Cardiac muscle cell (in vitro differentiated cells and primary cell): Measurements from ENCODE around the gene PLEKHG3. TPM values are rescaled to one million over a fixed set of nuclear protein-coding genes. Genes with fewer than 3 reads are reported as not detected.

ENCODE experiments used
- DNase-seq, 2 donors: peaks; one replicate each; pipeline versions ENCODE4 v3.0.0 to v3.0.0-alpha.2; 2010 to 2017; ENCODE audit warnings: low read depth in 1 of 2, low spot score in 1 of 2
- H3K27ac ChIP-seq: fragments of 200-600 bp; sonication (generic); 2 replicates; pipeline ENCODE4 v1.5.1; 2016
- H3K27me3 ChIP-seq: fragments of 200-600 bp; sonication (generic); 2 replicates; pipeline ENCODE4 v1.6.0; 2016; ENCODE audit warnings: control low read depth
- H3K36me3 ChIP-seq: fragments of 200-600 bp; sonication (generic); 2 replicates; pipeline ENCODE4 v1.5.1; 2016; ENCODE audit warnings: control low read depth
- H3K4me1 ChIP-seq: fragments of 200-600 bp; sonication (generic); 2 replicates; pipeline ENCODE4 v1.8.1; 2017; ENCODE audit warnings: low read depth, mild to moderate bottlenecking, mixed run types
- H3K4me3 ChIP-seq: fragments of 200-600 bp; sonication (generic); 2 replicates; pipeline ENCODE4 v1.5.1; 2016; ENCODE audit warnings: mild to moderate bottlenecking
- H3K9me3 ChIP-seq: fragments of 200-600 bp; sonication (generic); 2 replicates; pipeline ENCODE4 v1.5.1; 2017; ENCODE audit warnings: low read depth, mild to moderate bottlenecking, control low read depth
- polyA plus RNA-seq: library from polyadenylated mRNA; unstranded; fragments of >200 nt; fragmentation: Nextera tagmentation; extraction: Ambion mirVana; gene quantifications from 2 replicates; pipeline ENCODE4 v1.2.1, GENCODE V29; 2016
- total RNA-seq: library from RNA; depleted of rRNA; stranded (reverse); fragments of >200 nt; gene quantifications from 2 replicates; pipeline ENCODE4 v1.2.3, GENCODE V29; 2016
- TF ChIP-seq, protein P1 (sequence below): IDR thresholded peaks from 2 replicates; pipeline ENCODE4 v1.5.1; 2012; ENCODE audit warnings: low read depth, mild to moderate bottlenecking, low read length

PLEKHG3 gene
- total and polyA plus RNA-seq, 2 experiments from 2014 or later = 19.2 to 72.2 TPM

DNA sequence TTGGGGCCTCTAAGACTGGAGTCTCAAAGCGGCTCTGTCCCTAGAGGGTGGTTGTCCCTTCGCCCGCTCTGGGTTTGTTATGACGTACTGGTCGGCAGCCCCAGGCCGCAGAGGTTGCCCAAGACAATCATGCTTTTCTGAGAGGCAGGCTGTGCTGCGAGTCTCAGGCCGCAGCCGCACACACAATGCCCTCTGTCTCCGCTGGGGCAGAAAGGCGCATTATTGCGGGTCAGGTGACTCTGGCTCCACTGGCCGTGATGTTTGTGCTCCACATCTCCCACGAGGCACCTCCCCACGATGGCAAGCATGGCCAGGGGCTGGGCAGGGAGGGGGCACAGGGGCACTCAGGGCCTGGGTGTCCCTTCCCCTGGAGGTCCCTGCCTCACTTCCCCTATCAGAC is 21.0 kb upstream of the PLEKHG3 start:
- H3K4me3 ChIP-seq = no peak overlapping the region
- no peaks in the 10 kb centered on the region for H3K27me3 ChIP-seq
- TF ChIP-seq, protein P1, sequence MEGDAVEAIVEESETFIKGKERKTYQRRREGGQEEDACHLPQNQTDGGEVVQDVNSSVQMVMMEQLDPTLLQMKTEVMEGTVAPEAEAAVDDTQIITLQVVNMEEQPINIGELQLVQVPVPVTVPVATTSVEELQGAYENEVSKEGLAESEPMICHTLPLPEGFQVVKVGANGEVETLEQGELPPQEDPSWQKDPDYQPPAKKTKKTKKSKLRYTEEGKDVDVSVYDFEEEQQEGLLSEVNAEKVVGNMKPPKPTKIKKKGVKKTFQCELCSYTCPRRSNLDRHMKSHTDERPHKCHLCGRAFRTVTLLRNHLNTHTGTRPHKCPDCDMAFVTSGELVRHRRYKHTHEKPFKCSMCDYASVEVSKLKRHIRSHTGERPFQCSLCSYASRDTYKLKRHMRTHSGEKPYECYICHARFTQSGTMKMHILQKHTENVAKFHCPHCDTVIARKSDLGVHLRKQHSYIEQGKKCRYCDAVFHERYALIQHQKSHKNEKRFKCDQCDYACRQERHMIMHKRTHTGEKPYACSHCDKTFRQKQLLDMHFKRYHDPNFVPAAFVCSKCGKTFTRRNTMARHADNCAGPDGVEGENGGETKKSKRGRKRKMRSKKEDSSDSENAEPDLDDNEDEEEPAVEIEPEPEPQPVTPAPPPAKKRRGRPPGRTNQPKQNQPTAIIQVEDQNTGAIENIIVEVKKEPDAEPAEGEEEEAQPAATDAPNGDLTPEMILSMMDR = no peak
- peaks cover 4% of the 10 kb centered on the region for H3K4me1 ChIP-seq
- H3K9me3 ChIP-seq = no peaks in the 10 kb centered on the region
- DNase-seq = no peak
- H3K36me3 ChIP-seq = no peaks in the 10 kb centered on the region
- H3K27ac ChIP-seq = no peak overlapping the region

DNA sequence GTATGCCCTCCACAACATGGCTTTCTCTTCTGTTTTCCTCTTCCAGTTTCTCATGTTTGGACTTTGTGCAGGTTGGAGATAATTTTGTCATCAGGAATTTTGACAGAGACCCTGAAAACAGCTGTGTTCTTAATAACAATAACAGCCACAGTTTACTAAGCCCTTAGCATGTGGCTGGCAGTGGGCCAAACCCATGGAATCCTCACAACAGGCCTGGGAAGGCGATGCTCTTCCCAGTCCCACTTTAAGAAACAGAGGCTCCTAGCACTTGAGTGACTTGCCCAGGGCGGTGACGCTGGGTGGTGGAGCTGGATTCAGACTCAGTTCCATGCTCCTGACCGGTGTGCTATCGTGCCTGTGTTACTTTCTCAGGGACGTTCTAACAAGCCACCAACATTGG is 20.1 kb upstream of the PLEKHG3 start:
- peak in 1 of 2 donors; percentile 65 for DNase-seq
- no peak overlapping the region for H3K27ac ChIP-seq

DNA sequence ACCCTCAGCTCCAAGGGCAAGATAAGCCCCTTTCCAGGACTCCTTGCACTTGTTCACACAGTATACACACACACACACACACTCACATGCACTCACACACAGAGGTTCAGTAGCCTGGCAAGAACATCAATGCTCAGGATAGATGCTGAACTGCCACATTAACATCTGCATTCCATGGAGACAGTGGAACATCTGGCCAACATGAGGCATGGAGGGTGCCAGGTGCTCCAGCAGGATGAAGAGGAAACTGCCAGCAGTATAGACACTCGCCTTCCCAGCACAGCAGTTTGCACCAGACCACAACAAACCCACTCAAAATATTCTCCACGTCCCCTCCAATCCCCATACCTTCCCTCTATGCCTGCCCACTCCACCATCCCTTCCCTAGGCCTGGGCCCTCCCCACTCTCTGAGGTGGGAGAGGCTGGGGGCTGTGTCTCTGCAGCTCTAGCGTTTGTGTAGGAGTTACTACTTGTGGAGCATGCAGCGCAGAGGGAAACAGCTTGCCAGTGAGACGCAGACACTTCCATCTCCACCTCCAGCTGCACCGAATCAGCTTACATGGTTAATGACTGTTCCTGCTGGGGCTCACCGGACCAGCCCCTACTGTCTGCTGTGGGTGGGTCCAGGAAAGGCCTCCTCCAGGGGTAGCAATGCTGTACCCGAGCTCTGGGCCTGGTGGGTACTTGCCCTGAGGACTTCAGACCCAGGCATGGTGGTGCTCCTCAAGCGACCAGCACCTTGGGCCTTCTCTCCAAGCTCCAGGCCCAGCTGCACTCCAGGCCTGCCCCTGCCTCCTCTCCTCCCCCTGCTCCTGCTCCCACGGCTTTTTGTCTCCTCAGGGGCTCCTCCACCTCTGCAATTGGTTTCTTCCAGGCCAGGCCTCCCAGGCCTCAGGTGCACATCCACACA is 18.6 kb upstream of the PLEKHG3 start:
- TF ChIP-seq, protein P1 = no peak
- H3K27ac ChIP-seq = no peak overlapping the region
- H3K4me1 ChIP-seq = peaks cover 4% of the 10 kb centered on the region
- DNase-seq = no peak
- H3K36me3 ChIP-seq = no peaks in the 10 kb centered on the region
- no peaks in the 10 kb centered on the region for H3K27me3 ChIP-seq
- H3K9me3 ChIP-seq = no peaks in the 10 kb centered on the region
- H3K4me3 ChIP-seq = no peak overlapping the region

More for the DNA sequence above, 20.1 kb upstream of the PLEKHG3 start:
- TF ChIP-seq, protein P1 = no peak
- Histone ChIP-seq H3K4me1 (peaks cover 4% of the 10 kb centered on the region), H3K27me3 (no peaks in the 10 kb centered on the region), H3K4me3 (no peak overlapping the region), H3K9me3 (no peaks in the 10 kb centered on the region), H3K36me3 (no peaks in the 10 kb centered on the region)

DNA sequence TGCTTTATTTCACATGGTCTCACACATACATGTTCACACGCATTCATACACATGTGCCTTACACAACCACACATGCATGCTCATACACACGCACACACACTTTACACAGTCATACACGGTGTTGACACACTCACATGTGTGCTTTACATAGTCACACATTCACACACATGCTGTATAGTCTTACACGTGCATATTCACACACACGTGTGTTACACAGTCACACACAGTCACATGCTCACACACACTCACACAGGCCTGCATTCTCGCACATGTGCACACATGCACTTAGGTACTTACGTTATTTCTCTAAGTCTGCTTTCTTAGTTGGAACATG is 18.0 kb upstream of the PLEKHG3 start:
- peaks cover 4% of the 10 kb centered on the region for H3K4me1 ChIP-seq
- no peak for DNase-seq
- no peak overlapping the region for H3K4me3 ChIP-seq

DNA sequence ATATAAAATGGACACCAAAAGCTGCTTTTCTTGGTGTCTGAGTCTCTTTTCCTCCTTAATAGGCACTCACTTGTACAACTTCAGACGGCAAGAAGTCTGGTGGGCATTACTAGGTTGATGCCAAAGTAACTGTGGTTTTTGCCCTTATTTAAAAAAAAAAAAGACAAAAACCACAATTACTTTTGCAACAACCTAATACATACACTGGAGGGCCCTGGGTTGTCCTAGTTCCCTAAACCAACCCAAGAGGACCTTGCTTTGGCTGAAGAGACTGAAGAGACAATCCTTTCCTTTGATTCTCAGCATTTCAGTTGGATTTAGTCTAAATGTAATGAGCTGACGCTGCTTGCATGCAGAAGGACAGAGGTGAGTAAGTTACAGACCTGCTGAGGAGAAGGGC is 16.2 kb upstream of the PLEKHG3 start:
- H3K27me3 ChIP-seq = no peaks in the 10 kb centered on the region
- TF ChIP-seq, protein P1 = no peak

More for the DNA sequence above, 18.0 kb upstream of the PLEKHG3 start:
- TF ChIP-seq, protein P1 = no peak
- H3K27me3 ChIP-seq = no peaks in the 10 kb centered on the region
- no peaks in the 10 kb centered on the region for H3K36me3 ChIP-seq
- no peak overlapping the region for H3K27ac ChIP-seq
- no peaks in the 10 kb centered on the region for H3K9me3 ChIP-seq

More for the DNA sequence above, 16.2 kb upstream of the PLEKHG3 start:
- H3K9me3 ChIP-seq = no peaks in the 10 kb centered on the region
- H3K4me3 ChIP-seq = no peak overlapping the region
- no peak for DNase-seq
- H3K36me3 ChIP-seq = no peaks in the 10 kb centered on the region
- no peaks in the 10 kb centered on the region for H3K4me1 ChIP-seq
- H3K27ac ChIP-seq = no peak overlapping the region
